H7 (cell line): ENCODE measurements around the gene FUT1. TPM values are rescaled to one million over a fixed set of nuclear protein-coding genes. Genes with fewer than 3 reads are reported as not detected.

Experiments used
- DNase-seq: peaks from one replicate; pipeline ENCODE4 v3.0.0; 2012
- H3K27me3 ChIP-seq: 2 replicates; pipeline ENCODE4 v1.6.0; 2011; ENCODE audit warnings: mild to moderate bottlenecking, low read length; ENCODE audit not compliant: control insufficient read depth, insufficient read depth
- H3K36me3 ChIP-seq: replicated peaks from 2 replicates; pipeline ENCODE4 v1.5.1; 2011; ENCODE audit warnings: low read length; ENCODE audit not compliant: control insufficient read depth, insufficient read depth
- H3K4me3 ChIP-seq: 2 replicates; pipeline ENCODE4 v1.5.1; 2011; ENCODE audit warnings: low read depth, mild to moderate bottlenecking, control low read depth, low read length, moderate library complexity; ENCODE audit not compliant: insufficient read depth
- total RNA-seq: library from RNA; depleted of rRNA; stranded (reverse); fragments of >200 nt; shearing (Covaris generic); gene quantifications from 2 replicates; pipeline ENCODE4 v1.2.3, GENCODE V29; 2014

FUT1 gene
- total RNA-seq, 1 experiment from 2014 or later, result 6.1 TPM

DNA sequence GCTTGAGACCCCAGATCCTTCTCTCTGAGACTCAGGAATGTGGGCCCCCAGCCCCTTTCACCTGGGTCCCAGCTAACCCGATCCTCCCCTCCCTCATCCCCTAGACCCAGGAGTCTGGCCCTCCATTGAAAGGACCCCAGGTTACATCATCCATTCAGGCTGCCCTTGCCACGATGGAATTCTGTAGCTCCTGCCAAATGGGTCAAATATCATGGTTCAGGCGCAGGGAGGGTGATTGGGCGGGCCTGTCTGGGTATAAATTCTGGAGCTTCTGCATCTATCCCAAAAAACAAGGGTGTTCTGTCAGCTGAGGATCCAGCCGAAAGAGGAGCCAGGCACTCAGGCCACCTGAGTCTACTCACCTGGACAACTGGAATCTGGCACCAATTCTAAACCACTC is 3.3 kb upstream of the FUT1 start:
- peaks cover 8% of the 10 kb centered on the region; the same call in 1 of the 2 replicates for H3K27me3 ChIP-seq
- no peak for DNase-seq
- peaks cover 1% of the 10 kb centered on the region for H3K36me3 ChIP-seq
- H3K4me3 ChIP-seq, result no peak overlapping the region

GRCh38 chr19:48755084-48755641 is 2.7 kb upstream of the FUT1 start, which contains the start of gene FGF21:
Gene FGF21, plus strand, starts transcription at chr19:48755524. Its CDS starts 713 bp downstream, at chr19:48756237.
- peaks cover 6% of the 10 kb centered on the region for H3K36me3 ChIP-seq
- H3K27me3 ChIP-seq, result peaks cover 8% of the 10 kb centered on the region; the same call in 1 of the 2 replicates
- no peak within 1 kb of the TSS for H3K4me3 ChIP-seq
- peak; percentile 71 for DNase-seq

DNA sequence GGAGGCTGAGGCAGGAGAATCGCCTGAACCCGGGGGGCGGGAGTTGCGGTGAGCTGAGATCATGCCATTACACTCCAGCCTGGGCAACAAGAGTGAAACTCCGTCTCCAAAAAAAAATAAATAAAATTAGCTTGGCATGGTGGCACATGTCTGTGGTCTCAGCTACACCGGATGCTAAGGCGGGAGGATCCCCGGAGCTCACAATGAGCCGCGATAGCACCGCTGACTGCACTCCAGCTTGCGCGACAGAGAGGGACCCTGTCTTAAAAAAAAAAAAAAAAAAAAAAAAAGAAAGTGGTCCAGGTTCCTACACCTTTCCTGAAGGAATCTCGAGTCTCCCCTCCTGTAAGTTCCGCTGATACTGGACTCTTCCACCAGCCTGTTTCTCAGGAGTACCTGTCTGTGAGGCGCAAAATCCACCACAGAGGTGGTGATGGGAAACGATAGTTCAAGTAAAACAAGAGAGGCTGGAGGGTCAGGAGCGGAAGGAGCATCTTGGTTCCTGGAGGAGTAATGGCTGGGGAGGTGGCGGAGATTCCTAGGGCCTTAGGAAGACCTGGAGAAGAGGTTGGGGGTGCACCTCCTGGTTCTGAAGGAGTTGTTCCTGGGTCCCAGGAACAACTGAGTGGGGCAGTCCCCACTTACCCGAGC is 471 bp downstream of the FUT1 start:
- Histone ChIP-seq H3K36me3 (peaks cover 17% of the 10 kb centered on the region), H3K4me3 (peak overlapping the region; percentile 76), H3K27me3 (peaks cover 8% of the 10 kb centered on the region; the same call in 1 of the 2 replicates)
- no peak for DNase-seq

GRCh38 chr19:48750771-48751504 is 1.5 kb downstream of the FUT1 start:
- peaks cover 17% of the 10 kb centered on the region for H3K36me3 ChIP-seq
- peaks cover 8% of the 10 kb centered on the region; the same call in 1 of the 2 replicates for H3K27me3 ChIP-seq
- no peak for DNase-seq
- H3K4me3 ChIP-seq, result no peak overlapping the region

GRCh38 chr19:48750351-48750750 is 2.1 kb downstream of the FUT1 start:
- DNase-seq, result no peak
- Histone ChIP-seq H3K4me3 (no peak overlapping the region), H3K27me3 (peaks cover 8% of the 10 kb centered on the region; the same call in 1 of the 2 replicates), H3K36me3 (peaks cover 17% of the 10 kb centered on the region)

GRCh38 chr19:48749571-48750198 is 2.8 kb downstream of the FUT1 start:
- Histone ChIP-seq H3K4me3 (no peak overlapping the region), H3K27me3 (peaks cover 8% of the 10 kb centered on the region; the same call in 1 of the 2 replicates), H3K36me3 (peaks cover 17% of the 10 kb centered on the region)
- no peak for DNase-seq

DNA sequence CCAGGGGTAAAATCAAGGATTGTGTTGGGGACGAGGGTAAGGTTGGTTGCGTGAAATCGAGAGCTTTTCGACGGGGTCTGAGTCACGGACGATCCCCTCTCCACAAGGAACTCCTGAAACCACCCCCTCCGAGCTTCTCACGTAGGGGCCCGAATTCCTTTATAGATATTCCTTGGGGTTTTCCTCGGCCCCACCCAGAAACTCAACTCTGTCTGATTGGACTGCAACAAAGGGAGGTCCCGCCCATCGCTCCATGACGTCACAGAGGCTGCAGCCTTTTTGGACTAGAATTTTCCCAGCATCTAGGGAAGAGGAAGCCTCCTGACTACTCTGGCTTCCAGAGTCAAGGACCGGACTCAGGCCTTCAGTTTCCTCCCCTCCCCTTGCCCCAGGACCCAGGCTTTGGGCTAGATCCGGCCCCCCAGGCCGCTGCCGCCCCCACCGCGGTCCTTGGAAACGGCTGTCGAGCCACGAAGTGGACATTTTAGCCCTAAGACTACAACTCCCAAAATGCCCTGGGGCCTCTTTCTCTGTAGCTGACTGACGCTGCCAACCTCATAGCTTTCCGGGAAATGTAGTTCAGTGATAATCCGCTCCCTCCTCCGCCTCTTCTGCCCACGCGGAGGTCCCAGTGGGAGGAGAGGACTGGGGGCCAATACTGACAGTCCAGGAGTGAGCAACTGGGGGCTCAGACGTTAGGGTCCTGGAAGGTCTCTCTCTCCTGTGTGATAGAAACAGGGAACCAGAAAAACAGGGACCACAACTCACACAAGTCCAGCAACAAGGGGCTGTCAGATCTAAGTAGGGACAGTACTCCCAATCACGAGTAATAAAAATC is 5.5 kb downstream of the FUT1 start, which contains the start of gene IZUMO1:
Gene IZUMO1, minus strand, starts transcription at position 172 of the 838 bp plus-strand sequence. CDS start 1,050 bp downstream, outside the sequence.
- peak; percentile 93 for DNase-seq
- H3K27me3 ChIP-seq, result no peaks in the 10 kb centered on the region; the same call in 1 of the 2 replicates
- peaks cover 17% of the 10 kb centered on the region for H3K36me3 ChIP-seq
- peak within 1 kb of the TSS; percentile 64 for H3K4me3 ChIP-seq

GRCh38 chr19:48746110-48746509 is 6.3 kb downstream of the FUT1 start:
- no peak for DNase-seq
- H3K27me3 ChIP-seq, result no peaks in the 10 kb centered on the region; the same call in 1 of the 2 replicates
- peak overlapping the region; percentile 64; the same call in 1 of the 2 replicates for H3K4me3 ChIP-seq
- peaks cover 17% of the 10 kb centered on the region for H3K36me3 ChIP-seq

DNA sequence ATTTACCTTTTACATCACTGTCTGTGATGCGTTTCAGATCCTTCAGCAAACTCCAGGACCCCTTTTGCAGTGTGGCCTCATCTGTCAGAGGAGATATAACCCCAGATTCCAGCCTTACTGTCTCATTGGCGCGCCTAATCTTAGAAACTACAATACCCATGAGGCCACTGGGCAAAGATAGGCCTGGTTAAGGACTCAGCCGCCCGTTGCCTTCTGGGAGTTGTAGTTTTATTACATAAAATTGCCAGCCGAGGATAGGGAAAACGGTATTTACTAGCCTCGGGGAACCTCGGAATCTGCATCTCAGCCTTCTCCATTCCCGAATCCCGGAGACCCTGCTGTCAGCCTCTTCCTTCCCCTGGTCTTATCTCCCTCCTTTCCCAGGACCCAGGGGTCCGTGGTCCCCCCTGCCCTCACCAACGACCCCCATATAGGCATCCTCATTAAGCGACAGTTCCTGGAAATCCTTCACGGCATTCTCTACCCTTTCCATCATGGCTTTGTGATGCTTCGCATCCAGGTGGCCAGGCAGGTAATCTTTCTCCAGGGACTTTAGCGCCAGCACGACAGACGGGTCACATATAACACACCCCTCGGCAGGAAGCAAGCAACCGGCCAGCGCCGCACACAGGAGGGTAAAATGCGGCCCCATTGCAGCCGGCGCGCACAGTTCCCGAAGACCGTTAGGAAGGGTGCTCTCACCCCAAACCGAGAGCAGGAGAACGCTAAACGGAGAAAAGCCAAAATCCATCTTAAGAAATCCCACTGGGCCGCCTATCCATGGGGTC is 7.0 kb downstream of the FUT1 start:
- peaks cover 13% of the 10 kb centered on the region for H3K36me3 ChIP-seq
- H3K4me3 ChIP-seq, result peak overlapping the region; percentile 19; the same call in 1 of the 2 replicates
- H3K27me3 ChIP-seq, result peaks cover 6% of the 10 kb centered on the region; the same call in 1 of the 2 replicates
- DNase-seq, result peak; percentile 82

DNA sequence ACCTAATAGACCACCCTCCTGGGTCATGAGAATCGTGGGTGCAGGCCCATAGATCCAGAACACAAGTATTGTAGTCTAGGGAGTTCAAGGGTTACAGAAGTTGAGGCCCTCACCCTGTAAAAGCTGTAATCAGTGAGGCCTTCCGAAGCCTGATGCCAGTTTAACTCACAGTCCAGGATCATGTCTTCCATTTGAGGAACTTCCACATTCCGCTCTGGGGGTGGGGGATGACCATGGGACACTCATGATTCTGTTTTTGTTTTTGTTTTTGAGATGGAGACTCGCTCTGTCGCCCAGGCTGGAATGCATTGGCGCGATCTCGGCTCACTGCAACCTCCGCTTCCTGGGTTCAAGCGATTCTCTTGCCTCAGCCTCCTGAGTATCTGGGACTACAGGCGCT is 10.3 kb downstream of the FUT1 start:
- no peak overlapping the region for H3K4me3 ChIP-seq
- H3K27me3 ChIP-seq, result peaks cover 21% of the 10 kb centered on the region

DNA sequence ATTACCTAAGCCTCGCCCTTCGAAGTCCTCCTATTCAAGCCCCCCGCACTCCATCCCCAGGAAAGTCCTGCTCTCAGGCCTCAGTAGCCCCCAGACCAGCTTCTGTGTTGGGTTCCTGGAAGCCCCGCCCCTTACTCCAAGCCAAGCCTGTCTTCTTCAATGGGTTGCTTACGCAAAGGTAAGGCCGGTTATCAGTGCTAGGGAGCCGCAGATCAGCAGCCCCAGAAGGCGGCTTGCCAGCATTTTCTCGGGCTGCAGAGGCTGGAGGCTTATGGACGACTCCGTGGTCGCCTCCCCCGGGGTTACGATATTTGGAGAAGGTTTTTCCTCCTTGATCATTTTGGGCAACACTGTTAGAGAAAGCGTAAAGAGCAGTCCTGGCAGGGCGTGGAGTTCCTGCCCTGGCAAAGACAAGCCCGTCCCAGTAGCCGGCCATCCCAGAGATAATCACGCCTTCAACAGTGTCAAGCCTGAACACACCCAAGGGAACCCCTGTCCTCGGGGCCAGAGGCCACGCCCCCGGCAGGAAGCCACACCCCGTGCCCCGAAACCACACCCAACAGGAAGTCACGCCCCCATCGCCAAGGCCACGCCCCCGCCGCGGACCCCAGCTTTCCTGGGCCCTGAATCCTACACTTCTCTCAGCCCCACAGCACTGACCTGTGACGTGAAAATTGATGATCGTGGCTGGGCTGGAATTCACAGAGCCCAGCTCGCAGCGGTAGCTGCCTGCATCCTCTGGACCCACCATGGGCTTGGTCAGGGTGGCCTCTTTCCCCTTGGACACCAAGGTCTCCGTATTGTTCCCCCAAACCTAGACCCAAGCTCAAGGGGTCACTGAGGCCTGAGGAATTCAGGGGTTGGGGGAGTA is 11.1 kb downstream of the FUT1 start:
- peaks cover 21% of the 10 kb centered on the region for H3K27me3 ChIP-seq
- DNase-seq, result peak; percentile 97

More for the DNA sequence above, 10.3 kb downstream of the FUT1 start:
- DNase-seq, result no peak
- H3K36me3 ChIP-seq, result no peaks in the 10 kb centered on the region

DNA sequence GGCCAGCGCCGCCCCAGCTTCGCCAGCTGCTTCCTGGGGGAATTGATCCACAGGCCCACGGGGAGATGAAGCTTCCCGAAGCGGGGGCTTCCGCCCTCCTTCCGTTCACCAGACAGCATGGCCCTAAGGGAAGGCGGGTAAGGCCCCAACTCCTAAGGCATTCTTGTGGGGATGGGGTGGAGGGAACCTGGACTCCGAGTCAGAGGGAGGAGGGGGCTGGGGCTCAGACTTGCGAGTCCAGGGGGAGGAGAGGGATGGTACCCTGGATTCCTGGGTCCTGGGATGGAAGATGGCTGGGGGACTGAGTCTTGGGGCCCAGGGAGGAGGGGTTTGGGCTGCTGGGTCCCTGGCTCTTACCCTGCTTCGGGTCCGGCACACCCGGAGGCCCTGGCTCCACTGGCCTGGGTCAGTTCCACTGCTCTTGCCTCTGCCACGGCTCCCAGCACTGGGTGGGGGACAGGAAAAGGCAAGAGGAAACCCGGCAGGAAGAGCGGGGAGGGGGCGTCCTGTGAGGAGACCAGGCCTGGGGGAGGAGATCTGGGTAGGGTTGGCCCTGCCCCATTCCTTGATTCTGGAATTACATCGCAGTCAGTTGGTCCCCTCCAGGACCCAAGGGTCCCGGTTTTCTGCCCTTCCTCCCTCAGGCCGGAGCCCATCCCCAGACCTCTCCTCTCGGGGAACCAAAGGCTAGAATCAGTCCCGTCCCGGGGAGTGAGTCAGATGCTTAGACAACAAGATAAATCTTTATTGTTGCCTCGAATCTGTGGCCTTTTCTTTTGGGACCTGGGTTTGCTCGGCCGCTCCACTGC is 12.1 kb downstream of the FUT1 start, which contains the start of gene RASIP1:
Gene RASIP1, minus strand, starts transcription at position 447 of the 809 bp plus-strand sequence. Its CDS starts 328 bp downstream, at position 119.
- Histone ChIP-seq H3K27me3 (peaks cover 22% of the 10 kb centered on the region), H3K36me3 (no peaks in the 10 kb centered on the region), H3K4me3 (peak within 1 kb of the TSS; percentile 59)
- peak; percentile 68 for DNase-seq

More for the DNA sequence above, 11.1 kb downstream of the FUT1 start:
- H3K4me3 ChIP-seq, result peak overlapping the region; percentile 26
- H3K36me3 ChIP-seq, result no peaks in the 10 kb centered on the region
